Dermis blood vessel endothelial cell (primary cell): ENCODE measurements around the gene C2CD4A. TPM values are rescaled to one million over a fixed set of nuclear protein-coding genes. Genes with fewer than 3 reads are reported as not detected.

Experiments used
- DNase-seq: peaks from one replicate; pipeline ENCODE4 v3.0.0; 2010
- total RNA-seq: library from RNA; depleted of rRNA; stranded (reverse); fragments of >200 nt; gene quantifications from 2 replicates; pipeline ENCODE4 v1.2.3, GENCODE V29; 2014

C2CD4A gene
- total RNA-seq, 1 donor from 2014 or later, result 1.5 TPM

GRCh38 chr15:62060113-62060895 lies 6.5 kb upstream of the C2CD4A start, which contains the start of gene VPS13C:
TSS of gene VPS13C (minus strand) at chr15:62060447. CDS start at chr15:62060374, 73 bp downstream.
- peak; percentile 96 for DNase-seq

GRCh38 chr15:62060896-62061280 lies 5.9 kb upstream of the C2CD4A start:
- no peak for DNase-seq

DNA sequence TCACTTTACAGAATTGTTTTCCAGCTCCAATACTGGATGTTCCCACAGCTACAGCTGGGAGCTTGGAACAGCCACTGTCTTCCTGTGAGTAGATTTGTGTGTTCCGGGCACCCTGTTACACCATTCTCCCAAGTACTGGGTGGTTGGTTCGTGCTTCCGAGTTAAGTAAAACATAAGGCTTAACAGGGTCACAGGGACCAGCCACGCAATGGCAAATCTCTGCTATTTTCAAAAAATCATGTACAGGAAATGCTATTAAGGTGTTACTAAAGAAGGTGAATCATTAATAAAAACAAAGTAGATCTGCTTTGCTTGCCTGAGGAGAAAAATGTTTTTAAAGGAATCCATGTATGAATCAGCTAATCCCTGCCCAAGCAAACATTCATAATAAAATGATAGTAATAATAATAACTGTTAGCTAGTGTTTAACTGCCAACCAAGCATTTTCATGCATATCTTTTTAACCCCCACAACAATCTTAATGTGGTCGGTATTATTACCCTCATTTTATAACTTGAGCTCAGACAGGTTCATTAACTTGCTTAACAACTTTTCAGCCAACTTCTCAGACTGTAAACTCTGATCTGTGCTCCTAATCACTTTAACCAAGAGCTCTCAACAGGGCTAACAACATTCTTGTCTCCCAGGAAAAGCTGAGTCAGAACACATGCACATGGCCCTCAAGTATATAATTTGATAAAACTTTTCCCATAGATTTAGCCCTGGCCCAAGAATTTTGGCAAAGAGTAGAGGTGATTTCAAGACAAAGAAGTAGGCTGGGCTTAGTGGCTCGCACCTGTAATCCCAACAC lies 2.7 kb upstream of the C2CD4A start:
- peak; percentile 78 for DNase-seq

DNA sequence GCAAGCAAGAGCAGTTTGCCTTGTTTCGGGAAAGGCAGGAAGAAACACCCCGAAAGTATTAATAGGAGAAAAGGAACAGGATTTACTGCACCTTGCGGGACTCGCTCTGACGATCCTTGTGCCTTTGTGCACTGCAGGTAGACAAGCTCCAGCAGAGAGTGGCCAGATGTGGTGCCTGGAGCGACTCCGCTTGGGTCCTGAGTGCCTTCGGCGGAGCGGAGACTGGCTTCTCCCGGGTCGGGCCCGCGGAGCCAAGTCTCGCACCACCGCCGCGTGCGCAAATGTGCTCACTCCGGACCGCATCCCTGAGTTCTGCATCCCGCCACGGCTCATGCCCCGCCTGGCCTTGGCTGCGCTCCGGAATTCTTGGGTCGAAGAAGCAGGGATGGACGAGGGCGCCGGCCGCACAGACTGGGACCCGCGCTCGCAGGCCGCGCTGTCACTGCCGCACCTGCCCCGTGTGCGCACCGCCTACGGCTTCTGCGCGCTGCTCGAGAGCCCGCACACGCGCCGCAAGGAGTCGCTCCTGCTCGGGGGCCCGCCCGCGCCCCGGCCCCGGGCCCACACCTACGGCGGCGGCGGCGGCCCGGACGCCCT lies 769 bp downstream of the C2CD4A start:
- DNase-seq, result peak; percentile 45

DNA sequence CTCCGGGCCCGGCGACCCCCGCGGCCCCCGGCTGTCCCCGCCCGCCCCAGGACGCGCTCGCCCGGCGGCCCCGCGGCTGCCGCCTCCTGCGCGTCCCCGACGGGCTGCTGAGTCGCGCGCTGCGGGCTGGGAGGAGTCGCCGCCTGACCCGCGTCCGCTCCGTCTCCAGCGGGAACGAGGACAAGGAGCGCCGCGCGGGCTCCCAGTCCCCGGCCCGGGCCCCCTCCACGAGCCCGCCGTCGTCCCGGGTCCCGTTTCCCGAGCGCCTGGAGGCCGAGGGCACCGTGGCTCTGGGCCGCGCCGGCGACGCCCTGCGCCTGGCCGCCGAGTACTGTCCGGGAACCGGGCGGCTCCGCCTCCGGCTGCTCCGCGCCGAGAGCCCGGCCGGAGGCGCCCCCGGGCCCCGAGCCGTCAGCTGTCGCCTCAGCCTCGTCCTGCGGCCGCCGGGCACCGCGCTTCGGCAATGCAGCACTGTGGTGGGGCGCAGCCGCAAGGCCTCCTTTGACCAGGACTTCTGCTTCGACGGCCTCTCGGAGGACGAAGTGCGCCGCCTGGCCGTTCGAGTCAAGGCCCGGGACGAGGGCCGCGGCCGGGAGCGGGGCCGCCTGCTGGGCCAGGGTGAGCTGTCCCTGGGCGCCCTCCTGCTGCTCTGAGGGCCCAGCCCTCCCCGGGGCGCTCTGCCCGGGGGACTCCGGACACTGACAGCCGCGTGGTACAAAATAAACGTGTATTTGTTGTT lies 1.5 kb downstream of the C2CD4A start:
- peak; percentile 70 for DNase-seq

GRCh38 chr15:62068810-62069167 lies 2.0 kb downstream of the C2CD4A start:
- no peak for DNase-seq

- no peak for DNase-seq
Observed at GRCh38 chr15:62069551-62069950, 2.8 kb downstream of the C2CD4A start.

- peak; percentile 69 for DNase-seq
Observed at GRCh38 chr15:62071711-62072308, 5.0 kb downstream of the C2CD4A start.

DNA sequence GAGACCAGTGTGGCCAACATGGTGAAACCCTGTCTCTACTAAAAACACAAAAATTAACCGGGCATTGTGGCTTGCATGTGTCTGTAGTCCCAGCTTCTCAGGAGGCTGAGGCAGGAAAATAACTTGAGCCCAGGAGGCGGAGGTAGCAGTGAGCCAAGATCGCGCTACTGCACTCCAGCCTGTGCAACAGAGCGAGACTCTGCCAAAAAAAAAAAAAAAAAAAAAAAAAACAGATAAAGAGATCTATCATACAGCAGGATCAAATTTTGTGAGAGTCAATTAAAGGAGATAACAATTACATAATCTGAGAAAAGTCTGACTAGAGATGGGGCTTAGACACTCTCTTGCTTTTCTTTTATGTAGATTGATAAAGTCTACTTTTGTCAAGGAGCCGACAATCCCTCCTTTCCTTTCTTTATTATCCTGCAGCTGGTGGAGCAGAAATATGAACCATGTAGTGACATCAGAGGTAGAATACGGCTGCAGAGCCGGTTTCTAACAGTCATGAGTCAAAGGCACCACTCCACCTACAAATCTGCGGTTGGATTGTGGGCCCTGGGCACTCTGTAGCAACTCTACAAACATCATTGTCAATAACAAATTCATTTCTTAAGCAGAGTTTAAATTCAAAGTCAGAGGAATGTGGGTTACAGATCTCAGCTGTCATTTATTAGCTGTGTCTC lies 9.0 kb downstream of the C2CD4A start:
- no peak for DNase-seq

- DNase-seq, result no peak
Observed at GRCh38 chr15:62079594-62079993, 12.8 kb downstream of the C2CD4A start.

- no peak for DNase-seq
Observed at GRCh38 chr15:62083194-62084154, 16.7 kb downstream of the C2CD4A start.

DNA sequence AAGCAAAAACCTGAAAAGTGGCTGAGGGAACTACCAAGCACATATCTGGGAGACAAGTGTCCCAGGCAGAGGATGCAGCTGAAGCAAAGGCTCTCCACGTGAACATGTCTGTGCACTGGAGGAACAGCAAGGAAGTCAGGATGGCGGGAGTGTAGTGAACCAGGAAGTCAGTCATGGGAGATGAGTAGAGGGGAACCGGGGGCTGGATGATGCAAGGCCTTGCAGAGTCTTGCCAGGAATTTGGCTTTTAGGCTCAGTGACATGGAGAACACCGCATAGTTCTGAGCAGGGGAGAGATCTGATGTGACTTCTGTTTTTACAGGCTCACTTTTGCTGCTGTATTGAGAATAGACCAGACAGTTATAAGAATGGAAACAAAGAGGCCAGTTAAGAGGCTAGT lies 19.0 kb downstream of the C2CD4A start:
- no peak for DNase-seq

- peak; percentile 81 for DNase-seq
Observed at GRCh38 chr15:62087671-62088352, 21.0 kb downstream of the C2CD4A start.

DNA sequence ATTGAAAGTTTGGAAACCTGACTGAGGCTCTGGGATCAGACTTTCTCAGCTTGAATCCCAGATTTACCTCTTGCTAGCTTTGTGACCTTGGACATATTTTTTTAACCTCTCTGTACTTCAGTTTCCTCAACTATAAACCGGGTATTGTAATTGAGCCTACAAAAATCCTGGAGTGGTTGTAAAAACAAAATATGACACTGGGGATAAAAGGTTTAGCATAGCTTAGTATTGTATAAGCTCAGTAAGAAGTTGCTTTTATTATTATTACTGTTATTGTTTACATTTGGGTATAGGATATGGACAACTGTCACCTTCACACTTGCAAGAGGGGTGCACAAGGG lies 21.5 kb downstream of the C2CD4A start:
- no peak for DNase-seq

DNA sequence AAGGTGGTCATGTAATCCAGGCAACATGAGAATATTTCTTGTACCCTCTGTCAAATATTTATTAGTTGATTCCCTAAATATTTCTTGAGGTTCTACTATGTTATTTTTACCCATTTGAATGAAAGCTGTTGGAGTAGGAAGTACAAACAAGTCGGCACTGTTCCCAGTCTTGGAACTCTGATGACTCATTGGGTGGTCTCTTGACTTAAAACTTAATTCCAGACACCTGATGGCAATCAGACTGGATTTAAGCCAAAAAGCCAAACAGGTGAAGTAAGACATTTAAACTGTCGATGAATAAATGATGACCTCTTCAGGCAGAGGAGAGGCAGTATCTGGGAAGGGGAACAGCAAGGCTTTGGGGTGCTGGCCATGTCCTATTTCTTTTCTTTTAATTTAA lies 22.8 kb downstream of the C2CD4A start:
- peak; percentile 59 for DNase-seq

GRCh38 chr15:62090988-62091387 lies 24.2 kb downstream of the C2CD4A start:
- DNase-seq, result no peak

DNA sequence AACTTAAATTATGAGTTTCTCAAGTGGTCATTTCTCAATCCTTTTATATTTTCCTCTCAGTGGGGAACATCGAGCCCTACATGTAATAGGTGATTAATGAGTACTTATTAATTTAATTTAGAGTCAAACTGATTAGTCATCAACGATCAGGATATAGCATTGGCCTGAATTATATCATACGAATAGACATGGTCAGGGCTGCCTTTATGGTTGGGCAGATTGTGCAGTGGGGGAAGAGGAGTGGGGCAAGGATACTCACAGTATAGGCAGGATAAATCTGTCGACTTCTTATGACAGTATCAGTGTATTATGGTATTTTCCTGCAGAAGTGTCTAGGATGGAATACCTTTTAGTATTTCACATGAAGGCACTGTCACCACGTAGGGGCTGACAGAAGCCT lies 27.0 kb downstream of the C2CD4A start:
- no peak for DNase-seq

DNA sequence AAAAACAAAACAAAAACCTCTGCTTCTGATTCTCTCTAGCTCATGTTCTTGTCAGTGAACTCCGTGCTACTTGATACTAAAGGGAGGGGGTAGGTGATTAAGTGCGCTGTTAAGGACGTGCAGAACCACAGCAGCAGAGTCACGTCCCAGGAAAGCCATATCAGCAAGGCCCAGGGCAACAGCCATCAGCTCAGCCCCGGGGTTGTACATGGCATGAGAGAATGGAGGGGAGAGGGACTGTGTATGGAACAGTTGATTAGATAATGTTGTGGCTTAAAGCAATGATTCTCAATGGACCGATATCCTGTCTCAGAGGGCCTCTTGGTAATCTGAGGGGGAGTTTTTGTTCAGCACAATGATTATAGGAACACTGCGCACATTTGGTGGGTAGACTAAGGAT lies 27.6 kb downstream of the C2CD4A start:
- DNase-seq, result no peak

- DNase-seq, result peak; percentile 72
Observed at GRCh38 chr15:62099094-62099601, 32.4 kb downstream of the C2CD4A start.

GRCh38 chr15:62103431-62103830 lies 36.7 kb downstream of the C2CD4A start:
- DNase-seq, result no peak
